ENCODE results near the gene NFKBIA.
"Not testable (repeated sequence)": the region's sequence is repeated elsewhere in the genome, so short reads cannot be mapped to it uniquely, and the experiment has no call there.

Gene NFKBIA

DNA sequence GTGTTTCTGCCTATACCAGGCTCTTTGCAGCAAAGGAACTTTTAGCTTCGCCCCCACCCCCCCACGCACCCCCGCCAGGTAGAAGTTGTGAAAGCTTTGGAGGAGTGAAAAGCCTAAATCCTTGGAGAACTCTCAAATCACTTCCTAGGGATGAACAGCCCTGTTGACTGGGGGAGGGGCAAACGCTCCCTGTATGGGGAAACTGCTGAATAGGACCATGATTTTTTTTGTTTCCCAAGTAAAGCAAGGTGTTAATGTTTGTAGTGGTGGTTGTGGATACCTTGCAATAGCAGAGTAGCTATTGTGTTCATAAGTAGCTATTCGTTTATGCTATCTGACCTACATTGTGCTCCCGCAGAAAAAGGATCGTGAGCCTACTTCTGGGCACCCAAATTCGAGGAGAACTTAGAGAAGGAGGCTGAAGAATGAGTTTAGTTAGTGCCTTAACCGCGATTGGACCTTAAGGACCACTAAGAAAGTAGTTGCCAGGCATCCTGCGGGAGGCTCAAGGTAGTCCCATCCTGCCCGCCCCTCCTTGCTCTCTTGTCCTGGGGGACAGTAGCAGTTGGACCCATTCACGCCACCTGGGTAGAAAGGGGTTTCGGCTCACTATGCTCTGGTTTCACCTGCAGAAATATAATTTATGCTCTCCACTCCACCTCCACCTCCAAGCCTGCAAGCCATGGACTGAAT is 901 bp upstream of the NFKBIA start:
- no peaks in the 10 kb centered on the region for H3K27me3 ChIP-seq (ENCODE audit: low read depth)
- H3K36me3 ChIP-seq (replicated peaks): peaks cover 32% of the 10 kb centered on the region
- H3K4me1 ChIP-seq: peaks cover 32% of the 10 kb centered on the region
- peak in 1 of 2 experiments; percentile 54 for DNase-seq (ENCODE audit: low spot score in 2 of 2)
- H3K9me3 ChIP-seq: no peaks in the 10 kb centered on the region
- in situ Hi-C loops (cut with MboI; ENCODE audit: low sequenced_read_pairs): loop anchor here (25.0 kb wide), 1 partner anchor 843 kb away; no protein-coding TSS in a partner anchor
- peak overlapping the region; percentile 86 for H3K4me3 ChIP-seq

DNA sequence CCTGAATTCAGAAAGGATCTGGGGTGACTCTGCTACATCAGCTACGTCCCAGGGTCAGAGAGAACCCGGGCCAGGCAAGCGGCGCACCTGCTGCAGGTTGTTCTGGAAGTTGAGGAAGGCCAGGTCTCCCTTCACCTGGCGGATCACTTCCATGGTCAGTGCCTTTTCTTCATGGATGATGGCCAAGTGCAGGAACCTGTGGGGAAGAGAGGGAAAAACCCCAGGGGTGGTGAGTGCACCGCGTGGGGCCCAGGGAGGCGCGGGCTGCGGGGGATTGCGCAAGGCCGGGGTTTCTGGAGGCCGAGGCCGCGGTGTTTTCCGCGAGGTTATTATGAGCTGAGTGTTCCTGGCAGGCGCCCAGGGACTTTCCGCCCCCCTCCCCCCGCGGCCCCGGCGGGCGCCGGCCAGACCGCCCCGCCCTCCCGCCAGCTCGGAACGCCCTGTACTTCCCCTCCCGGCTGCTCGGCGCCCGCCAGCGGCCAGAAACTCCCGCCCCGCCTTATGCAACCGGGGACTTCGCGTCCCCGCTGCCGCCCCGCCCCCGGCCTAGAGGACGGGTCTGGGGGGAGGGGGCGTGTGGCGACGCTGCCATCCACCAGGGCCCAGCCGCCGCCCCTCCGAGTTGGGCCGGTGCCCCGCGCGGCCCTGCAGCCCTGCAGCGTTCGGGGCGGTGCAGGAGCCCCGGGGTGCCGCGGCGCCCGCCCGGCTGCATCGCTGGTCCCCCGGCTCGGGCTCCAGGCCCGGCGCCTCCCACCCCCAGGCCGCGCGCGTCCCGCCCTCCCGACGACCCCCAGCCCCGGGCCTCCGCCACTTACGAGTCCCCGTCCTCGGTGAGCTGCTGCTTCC is 723 bp downstream of the NFKBIA start:
- DNase-seq (ENCODE audit: low spot score in 2 of 2): peak; percentile 88 to 96
- peak overlapping the region; percentile 86 for H3K4me3 ChIP-seq
- no peaks in the 10 kb centered on the region for H3K27me3 ChIP-seq (ENCODE audit: low read depth)
- H3K36me3 ChIP-seq (replicated peaks): peaks cover 36% of the 10 kb centered on the region
- H3K9me3 ChIP-seq: no peaks in the 10 kb centered on the region
- H3K4me1 ChIP-seq: peaks cover 32% of the 10 kb centered on the region
- in situ Hi-C loops (cut with MboI; ENCODE audit: low sequenced_read_pairs): loop anchor here (25.0 kb wide), 1 partner anchor 842 kb away; no protein-coding TSS in a partner anchor

DNA sequence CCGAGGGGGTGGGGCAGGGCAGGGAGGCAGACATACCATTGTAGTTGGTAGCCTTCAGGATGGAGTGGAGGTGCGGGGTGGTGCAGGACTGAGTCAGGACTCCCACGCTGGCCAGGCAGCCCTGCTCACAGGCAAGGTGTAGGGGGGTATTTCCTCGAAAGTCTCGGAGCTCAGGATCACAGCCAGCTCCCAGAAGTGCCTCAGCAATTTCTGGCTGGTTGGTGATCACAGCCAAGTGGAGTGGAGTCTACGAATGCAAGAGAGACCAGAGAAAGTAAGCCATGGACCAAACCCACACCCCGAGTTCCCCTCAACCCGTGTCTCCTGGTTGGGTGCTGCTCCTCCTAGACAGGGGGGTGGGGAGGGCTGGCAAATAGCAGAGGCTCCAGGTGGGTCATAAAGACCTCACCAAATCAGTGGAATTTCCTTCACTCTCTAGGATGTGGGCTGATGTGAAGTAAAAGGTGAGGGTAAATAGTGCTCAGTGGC is 1.4 kb downstream of the NFKBIA start:
- DNase-seq (ENCODE audit: low spot score in 2 of 2): no peak
- Histone ChIP-seq H3K4me3 (peak overlapping the region; percentile 86), H3K27me3 (ENCODE audit: low read depth) (no peaks in the 10 kb centered on the region), H3K36me3 (replicated peaks) (peaks cover 39% of the 10 kb centered on the region), H3K9me3 (no peaks in the 10 kb centered on the region), H3K4me1 (peaks cover 37% of the 10 kb centered on the region)
- in situ Hi-C loops (cut with MboI; ENCODE audit: low sequenced_read_pairs): loop anchor here (25.0 kb wide), 1 partner anchor 841 kb away; no protein-coding TSS in a partner anchor

DNA sequence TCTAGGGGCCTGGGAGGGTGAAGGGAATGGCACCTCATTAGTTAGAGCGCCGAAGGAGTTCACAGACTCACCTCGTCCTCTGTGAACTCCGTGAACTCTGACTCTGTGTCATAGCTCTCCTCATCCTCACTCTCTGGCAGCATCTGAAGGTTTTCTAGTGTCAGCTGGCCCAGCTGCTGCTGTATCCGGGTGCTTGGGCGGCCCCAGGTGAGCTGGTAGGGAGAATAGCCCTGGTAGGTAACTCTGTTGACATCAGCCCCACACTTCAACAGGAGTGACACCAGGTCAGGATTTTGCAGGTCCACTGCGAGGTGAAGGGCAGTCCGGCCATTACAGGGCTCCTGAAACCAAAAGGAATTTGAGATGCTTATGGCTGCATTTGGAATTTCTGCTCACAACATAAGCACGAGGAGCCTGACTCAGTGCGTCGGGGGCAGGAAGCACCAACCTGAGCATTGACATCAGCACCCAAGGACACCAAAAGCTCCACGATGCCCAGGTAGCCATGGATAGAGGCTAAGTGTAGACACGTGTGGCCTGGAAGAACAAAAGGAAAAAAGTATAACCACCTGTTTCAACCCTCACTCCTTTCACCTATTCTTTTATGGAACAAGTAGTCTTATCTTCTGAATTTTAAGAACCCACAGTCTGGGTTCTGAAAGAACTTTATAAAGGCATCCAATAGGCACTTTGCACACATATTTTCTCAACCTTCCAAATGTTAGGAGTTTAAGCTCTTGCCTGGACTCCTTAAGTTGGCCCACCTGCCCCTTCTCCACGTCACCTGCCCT is 2.0 kb downstream of the NFKBIA start:
- H3K36me3 ChIP-seq (replicated peaks): peaks cover 39% of the 10 kb centered on the region
- peaks cover 42% of the 10 kb centered on the region for H3K4me1 ChIP-seq
- H3K4me3 ChIP-seq: peak overlapping the region; percentile 86; the same call in 1 of the 2 replicates
- no peaks in the 10 kb centered on the region for H3K27me3 ChIP-seq (ENCODE audit: low read depth)
- no peaks in the 10 kb centered on the region for H3K9me3 ChIP-seq
- DNase-seq (ENCODE audit: low spot score in 2 of 2): no peak
- in situ Hi-C loops (cut with MboI; ENCODE audit: low sequenced_read_pairs): loop anchor here (25.0 kb wide), 1 partner anchor 840 kb away; no protein-coding TSS in a partner anchor

DNA sequence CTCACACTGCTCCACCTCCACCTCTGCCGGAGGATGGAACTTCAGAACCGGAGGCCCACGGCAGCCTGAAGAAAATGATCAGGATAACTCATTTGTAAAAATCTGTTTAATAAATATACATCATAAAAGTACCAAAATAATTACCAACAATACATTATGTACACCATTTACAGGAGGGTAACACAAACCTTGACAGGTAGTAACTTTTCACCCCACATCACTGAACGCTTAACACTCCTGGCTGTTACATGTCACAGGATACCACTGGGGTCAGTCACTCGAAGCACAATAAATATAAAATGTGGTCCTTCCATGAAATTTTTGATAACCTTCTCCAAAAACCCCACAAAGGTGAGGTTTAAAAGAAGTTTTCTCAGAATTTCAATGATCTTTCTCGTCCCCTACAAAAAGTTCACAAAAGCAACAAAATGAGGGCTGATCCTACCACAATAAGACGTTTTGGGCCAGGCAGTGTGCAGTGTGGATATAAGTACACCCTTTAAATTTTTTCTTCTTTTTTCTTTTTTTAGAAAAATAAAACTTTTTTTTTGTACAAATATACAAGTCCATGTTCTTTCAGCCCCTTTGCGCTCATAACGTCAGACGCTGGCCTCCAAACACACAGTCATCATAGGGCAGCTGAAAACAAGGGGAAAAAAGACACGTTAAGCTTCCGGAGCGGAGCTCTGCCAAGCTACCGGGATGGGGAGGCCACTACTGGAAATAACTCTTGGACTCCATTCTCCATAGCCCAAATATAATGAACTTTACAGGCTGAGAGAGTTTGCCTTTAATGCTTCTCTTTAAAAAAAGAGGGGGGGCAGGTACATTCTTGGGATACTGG is 2.9 kb downstream of the NFKBIA start:
- Histone ChIP-seq H3K9me3 (no peaks in the 10 kb centered on the region), H3K4me3 (no peak overlapping the region), H3K4me1 (peaks cover 40% of the 10 kb centered on the region), H3K36me3 (replicated peaks) (peaks cover 39% of the 10 kb centered on the region), H3K27me3 (ENCODE audit: low read depth) (no peaks in the 10 kb centered on the region)
- DNase-seq (ENCODE audit: low spot score in 2 of 2): no peak
- in situ Hi-C loops (cut with MboI; ENCODE audit: low sequenced_read_pairs): loop anchor here (25.0 kb wide), 1 partner anchor 839 kb away; no protein-coding TSS in a partner anchor

DNA sequence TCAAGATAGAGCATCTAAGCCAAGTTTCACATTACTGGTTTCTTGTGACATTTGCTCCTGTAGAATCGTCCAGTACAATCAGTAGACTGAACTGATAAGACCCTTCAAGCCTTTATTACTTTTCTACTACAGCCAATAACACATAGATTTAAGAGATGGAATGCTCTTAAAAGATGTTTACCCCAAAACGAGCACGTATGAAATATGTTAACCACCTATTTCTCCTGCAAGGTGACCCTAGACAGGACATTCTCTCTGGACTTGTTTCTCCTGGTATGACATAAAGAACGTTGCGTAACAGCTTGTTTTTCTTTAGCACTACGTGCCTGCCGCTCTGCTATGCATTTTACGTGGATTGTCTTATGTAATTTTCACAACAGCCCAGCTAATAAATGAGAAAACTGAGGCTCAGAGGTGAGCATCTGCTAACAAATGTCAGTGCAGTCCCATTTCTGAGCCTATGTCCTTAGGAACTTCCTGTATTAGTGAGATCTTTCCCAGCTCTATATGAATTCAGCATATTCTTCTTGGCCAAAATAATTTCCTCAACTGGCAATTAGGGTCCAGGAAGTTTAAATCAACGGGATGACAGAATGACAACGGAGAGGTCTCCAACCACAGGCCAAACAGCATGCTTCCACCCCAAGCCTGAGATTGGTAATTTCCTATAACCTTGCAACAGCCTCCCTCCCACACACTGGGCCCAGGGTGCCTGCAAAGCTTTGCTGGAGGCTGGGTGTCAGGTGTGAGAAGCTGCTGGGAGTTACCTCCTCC is 3.7 kb downstream of the NFKBIA start:
- no peaks in the 10 kb centered on the region for H3K9me3 ChIP-seq
- in situ Hi-C loops (cut with MboI; ENCODE audit: low sequenced_read_pairs): loop anchor here (25.0 kb wide), 1 partner anchor 839 kb away; no protein-coding TSS in a partner anchor
- peaks cover 39% of the 10 kb centered on the region for H3K36me3 ChIP-seq (replicated peaks)
- H3K27me3 ChIP-seq (ENCODE audit: low read depth): no peaks in the 10 kb centered on the region
- H3K4me3 ChIP-seq: no peak overlapping the region
- peaks cover 32% of the 10 kb centered on the region for H3K4me1 ChIP-seq
- DNase-seq (ENCODE audit: low spot score in 2 of 2): no peak

DNA sequence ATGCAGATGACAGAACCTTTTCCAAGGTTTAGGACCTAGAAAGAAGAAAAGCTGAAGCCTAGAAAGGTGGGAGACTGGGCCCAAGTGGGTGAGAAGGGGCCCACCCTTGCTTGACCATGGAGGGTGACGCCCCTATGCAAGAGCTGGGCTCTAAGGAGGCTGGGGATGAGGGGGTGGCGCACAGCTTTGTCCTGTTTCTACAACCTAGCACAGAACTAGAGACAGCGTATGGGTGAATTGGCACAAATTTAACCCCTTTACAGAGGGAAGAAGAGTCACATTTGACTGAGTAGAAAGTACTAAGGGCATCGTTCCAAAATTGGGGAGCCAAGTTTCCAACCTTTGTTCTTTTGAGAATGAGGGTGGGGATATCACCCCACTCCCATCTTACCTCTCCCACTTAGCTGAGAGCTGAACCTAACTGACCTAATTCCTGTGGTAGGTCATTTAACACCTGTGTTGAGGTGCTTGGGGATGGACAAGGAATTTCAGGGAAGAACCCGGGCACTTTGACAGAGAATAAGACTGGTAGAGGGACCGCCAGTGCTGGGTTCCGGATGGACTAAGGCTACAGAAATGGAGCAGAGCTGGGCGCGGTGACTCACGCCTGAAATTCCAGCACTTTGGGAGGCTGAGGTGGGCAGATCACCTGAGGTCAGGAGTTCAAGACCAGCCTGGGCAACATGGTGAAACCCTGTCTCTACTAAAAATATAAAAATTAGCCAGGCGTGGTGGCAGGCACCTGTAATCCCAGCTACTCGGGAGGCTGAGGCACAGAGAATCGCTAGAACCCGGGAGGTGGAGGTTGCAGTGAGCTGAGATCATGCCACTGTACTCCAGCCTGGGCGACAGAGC is 5.2 kb downstream of the NFKBIA start:
- H3K36me3 ChIP-seq (replicated peaks): peaks cover 39% of the 10 kb centered on the region
- in situ Hi-C loops (cut with MboI; ENCODE audit: low sequenced_read_pairs): no loop called here
- no peaks in the 10 kb centered on the region for H3K27me3 ChIP-seq (ENCODE audit: low read depth)
- DNase-seq (ENCODE audit: low spot score in 2 of 2): no peak
- peaks cover 24% of the 10 kb centered on the region for H3K4me1 ChIP-seq
- H3K9me3 ChIP-seq: no peaks in the 10 kb centered on the region
- no peak overlapping the region for H3K4me3 ChIP-seq

DNA sequence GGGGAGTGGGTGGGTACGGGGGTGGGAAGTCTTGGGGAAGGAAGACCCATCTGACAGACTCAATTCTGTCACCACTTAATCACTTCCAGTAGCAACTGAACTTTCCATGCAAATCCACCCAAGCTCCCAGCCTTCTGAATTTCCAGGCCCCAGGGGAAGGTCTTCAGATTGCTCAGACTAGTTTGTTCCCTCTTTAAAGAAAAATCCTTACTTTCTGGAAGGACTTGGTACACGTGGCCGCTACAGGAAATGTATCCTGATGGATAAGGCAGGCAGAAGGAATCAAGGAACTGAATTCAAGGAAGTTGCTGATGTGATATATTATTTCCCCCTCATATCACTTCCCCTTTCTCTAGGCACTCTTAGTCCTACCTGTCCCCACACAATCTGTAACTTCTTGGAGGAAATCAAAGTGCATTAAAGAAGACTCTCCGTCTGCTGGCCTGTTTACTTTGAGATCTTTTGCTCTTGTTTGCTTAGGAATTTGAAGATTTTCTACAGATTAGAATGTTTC is 6.4 kb downstream of the NFKBIA start:
- H3K36me3 ChIP-seq (replicated peaks): peaks cover 33% of the 10 kb centered on the region
- H3K27me3 ChIP-seq (ENCODE audit: low read depth): no peaks in the 10 kb centered on the region
- H3K9me3 ChIP-seq: no peaks in the 10 kb centered on the region
- no peak for DNase-seq (ENCODE audit: low spot score in 2 of 2)
- peaks cover 19% of the 10 kb centered on the region for H3K4me1 ChIP-seq
- H3K4me3 ChIP-seq: no peak overlapping the region
- in situ Hi-C loops (cut with MboI; ENCODE audit: low sequenced_read_pairs): no loop called here

DNA sequence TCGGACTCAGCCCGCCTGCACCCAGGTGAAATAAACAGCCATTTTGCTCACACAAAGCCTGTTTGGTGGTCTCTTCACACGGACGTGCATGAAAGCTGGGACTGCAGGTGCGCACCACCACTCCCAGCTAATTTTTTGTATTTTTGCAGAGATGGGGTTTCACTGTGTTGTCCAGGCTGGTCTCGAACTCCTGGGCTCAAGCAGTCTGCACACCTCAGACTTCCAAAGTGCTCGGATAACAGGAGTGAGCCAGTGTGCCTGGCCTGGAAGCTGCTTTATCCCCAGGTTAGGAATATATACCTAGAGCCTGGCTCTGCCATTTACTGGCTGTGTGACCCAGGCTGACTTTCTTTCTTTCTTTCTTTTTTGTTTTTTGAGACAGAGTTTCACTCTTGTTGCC is 7.9 kb downstream of the NFKBIA start:
- peaks cover 18% of the 10 kb centered on the region for H3K36me3 ChIP-seq (replicated peaks)
- in situ Hi-C loops (cut with MboI; ENCODE audit: low sequenced_read_pairs); H3K27me3 ChIP-seq (ENCODE audit: low read depth); H3K9me3 ChIP-seq; DNase-seq (ENCODE audit: low spot score in 2 of 2); H3K4me3 ChIP-seq: not testable (repeated sequence)
- H3K4me1 ChIP-seq: peaks cover 13% of the 10 kb centered on the region

DNA sequence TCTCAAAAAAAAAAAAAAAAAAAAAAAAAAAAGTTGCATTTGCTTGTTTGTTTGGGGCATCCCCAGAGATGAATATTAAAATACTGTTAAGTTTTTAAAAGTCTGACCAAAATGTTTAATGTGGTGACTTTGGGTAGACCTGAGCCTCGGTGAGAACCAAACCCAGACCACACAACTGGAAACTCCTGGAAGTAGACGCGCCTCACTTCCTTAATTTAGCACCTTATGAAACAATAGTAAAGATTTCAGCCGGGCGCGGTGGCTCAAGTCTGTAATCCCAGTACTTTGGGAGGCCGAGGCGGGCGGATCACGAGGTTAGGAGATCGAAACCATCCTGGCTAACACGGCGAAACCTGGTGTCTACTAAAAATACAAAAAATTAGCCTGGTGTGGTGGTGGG is 9.3 kb downstream of the NFKBIA start:
- Histone ChIP-seq H3K4me1 (peaks cover 13% of the 10 kb centered on the region), H3K36me3 (replicated peaks) (peaks cover 5% of the 10 kb centered on the region), H3K27me3 (ENCODE audit: low read depth) (no peaks in the 10 kb centered on the region), H3K9me3 (no peaks in the 10 kb centered on the region), H3K4me3 (no peak overlapping the region)
- in situ Hi-C loops (cut with MboI; ENCODE audit: low sequenced_read_pairs): no loop called here
- DNase-seq (ENCODE audit: low spot score in 2 of 2): no peak

DNA sequence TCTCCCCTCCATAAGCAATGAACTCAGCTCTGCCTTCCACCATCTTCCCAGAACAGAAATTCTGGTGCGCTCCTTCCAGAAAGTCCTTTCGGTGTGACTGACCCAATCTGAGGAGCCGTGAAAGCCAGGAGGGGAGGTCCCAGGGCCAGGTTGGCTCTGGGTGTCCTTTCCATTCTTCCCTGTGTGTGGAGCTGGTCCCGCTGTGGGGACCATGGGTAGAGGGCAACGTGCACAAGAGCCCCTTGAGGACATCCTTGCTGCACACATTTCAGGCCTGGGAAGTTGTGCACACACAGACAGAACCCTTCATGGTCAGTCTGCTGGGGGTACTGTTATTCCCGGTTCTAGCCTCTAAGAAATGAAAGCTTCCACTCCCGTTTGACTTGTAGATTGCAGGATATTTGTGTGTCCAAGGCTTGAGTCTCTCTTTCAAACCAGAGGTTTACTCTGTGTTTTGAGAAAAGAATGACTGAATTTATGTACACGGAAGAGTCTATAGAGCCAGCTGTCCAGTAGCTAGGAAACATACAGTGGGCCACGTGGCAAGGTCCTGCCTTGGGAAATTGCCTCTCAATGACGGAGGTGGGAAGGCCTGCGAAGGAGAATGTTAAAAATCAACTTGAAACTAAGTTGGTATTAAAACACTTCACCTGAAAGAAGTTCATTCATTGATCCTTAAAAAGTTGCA is 10.1 kb downstream of the NFKBIA start:
- no peak for DNase-seq (ENCODE audit: low spot score in 2 of 2)
- H3K9me3 ChIP-seq: no peaks in the 10 kb centered on the region
- in situ Hi-C loops (cut with MboI; ENCODE audit: low sequenced_read_pairs): no loop called here
- peaks cover 13% of the 10 kb centered on the region for H3K4me1 ChIP-seq
- H3K36me3 ChIP-seq (replicated peaks): 0 out of 2 replicates have a peak, but pooled peaks cover 2% of the 10 kb centered on the region
- H3K27me3 ChIP-seq (ENCODE audit: low read depth): no peaks in the 10 kb centered on the region
- H3K4me3 ChIP-seq: no peak overlapping the region
